ENCODE results near the gene TNKS2.

Gene TNKS2

GRCh38 chr10:91820144-91820543 lies 21.9 kb downstream of the TNKS2 start:
- DNase-seq (ENCODE audit: low read depth): peak; percentile 21
- H3K4me3 ChIP-seq (replicated peaks; ENCODE audit: low read depth, low read length): no peak overlapping the region
- no peak for TF ChIP-seq CTCF (IDR thresholded peaks at IDR 0.05; ENCODE audit: low read length, missing control alignments)

- TF ChIP-seq CTCF (IDR thresholded peaks at IDR 0.05; ENCODE audit: low read length, missing control alignments): no peak
Measured at GRCh38 chr10:91824076-91824475, 25.9 kb downstream of the TNKS2 start.

GRCh38 chr10:91829268-91829667 lies 31.0 kb downstream of the TNKS2 start:
- no peak overlapping the region for H3K4me3 ChIP-seq (replicated peaks; ENCODE audit: low read depth, low read length)
- DNase-seq (ENCODE audit: low read depth): no peak
- TF ChIP-seq CTCF (IDR thresholded peaks at IDR 0.05; ENCODE audit: low read length, missing control alignments): no peak

More at GRCh38 chr10:91824076-91824475, 25.9 kb downstream of the TNKS2 start:
- DNase-seq (ENCODE audit: low read depth): no peak
- no peak overlapping the region for H3K4me3 ChIP-seq (replicated peaks; ENCODE audit: low read depth, low read length)

GRCh38 chr10:91838199-91838598 lies 40.0 kb downstream of the TNKS2 start:
- DNase-seq (ENCODE audit: low read depth): no peak
- H3K4me3 ChIP-seq (replicated peaks; ENCODE audit: low read depth, low read length): no peak overlapping the region
- no peak for TF ChIP-seq CTCF (IDR thresholded peaks at IDR 0.05; ENCODE audit: low read length, missing control alignments)

GRCh38 chr10:91843083-91843482 lies 44.9 kb downstream of the TNKS2 start:
- no peak for TF ChIP-seq CTCF (IDR thresholded peaks at IDR 0.05; ENCODE audit: low read length, missing control alignments)
- DNase-seq (ENCODE audit: low read depth): no peak
- H3K4me3 ChIP-seq (replicated peaks; ENCODE audit: low read depth, low read length): no peak overlapping the region

- no peak overlapping the region for H3K4me3 ChIP-seq (replicated peaks; ENCODE audit: low read depth, low read length)
- TF ChIP-seq CTCF (IDR thresholded peaks at IDR 0.05; ENCODE audit: low read length, missing control alignments): peak; percentile 48
- peak; percentile 44 for DNase-seq (ENCODE audit: low read depth)
Measured at GRCh38 chr10:91856637-91857036, 58.4 kb downstream of the TNKS2 start.

GRCh38 chr10:91860885-91861284 lies 62.7 kb downstream of the TNKS2 start:
- no peak for TF ChIP-seq CTCF (IDR thresholded peaks at IDR 0.05; ENCODE audit: low read length, missing control alignments)

More at GRCh38 chr10:91860885-91861284, 62.7 kb downstream of the TNKS2 start:
- H3K4me3 ChIP-seq (replicated peaks; ENCODE audit: low read depth, low read length): no peak overlapping the region
- DNase-seq (ENCODE audit: low read depth): no peak

All from fibroblast of pulmonary artery (primary cell).